Activated CD4-positive, alpha-beta T cell treated with anti-CD3 and anti-CD28 coated beads, Interleukin-2, amount 50 U/mL, for 24 hours (primary cell): ENCODE results near the gene RBM44.

Experiments used
- DNase-seq, 2 donors: peaks; one replicate each; pipeline ENCODE4 v3.0.0-alpha.2; 2020; ENCODE audit warnings: low read depth in 1 of 2, low spot score in 1 of 2

RBM44 gene

GRCh38 chr2:237883951-237884446 lies 85.4 kb downstream of the RBM44 start:
- no peak for DNase-seq

GRCh38 chr2:237884681-237885080 lies 86.1 kb downstream of the RBM44 start:
- DNase-seq = no peak

DNA sequence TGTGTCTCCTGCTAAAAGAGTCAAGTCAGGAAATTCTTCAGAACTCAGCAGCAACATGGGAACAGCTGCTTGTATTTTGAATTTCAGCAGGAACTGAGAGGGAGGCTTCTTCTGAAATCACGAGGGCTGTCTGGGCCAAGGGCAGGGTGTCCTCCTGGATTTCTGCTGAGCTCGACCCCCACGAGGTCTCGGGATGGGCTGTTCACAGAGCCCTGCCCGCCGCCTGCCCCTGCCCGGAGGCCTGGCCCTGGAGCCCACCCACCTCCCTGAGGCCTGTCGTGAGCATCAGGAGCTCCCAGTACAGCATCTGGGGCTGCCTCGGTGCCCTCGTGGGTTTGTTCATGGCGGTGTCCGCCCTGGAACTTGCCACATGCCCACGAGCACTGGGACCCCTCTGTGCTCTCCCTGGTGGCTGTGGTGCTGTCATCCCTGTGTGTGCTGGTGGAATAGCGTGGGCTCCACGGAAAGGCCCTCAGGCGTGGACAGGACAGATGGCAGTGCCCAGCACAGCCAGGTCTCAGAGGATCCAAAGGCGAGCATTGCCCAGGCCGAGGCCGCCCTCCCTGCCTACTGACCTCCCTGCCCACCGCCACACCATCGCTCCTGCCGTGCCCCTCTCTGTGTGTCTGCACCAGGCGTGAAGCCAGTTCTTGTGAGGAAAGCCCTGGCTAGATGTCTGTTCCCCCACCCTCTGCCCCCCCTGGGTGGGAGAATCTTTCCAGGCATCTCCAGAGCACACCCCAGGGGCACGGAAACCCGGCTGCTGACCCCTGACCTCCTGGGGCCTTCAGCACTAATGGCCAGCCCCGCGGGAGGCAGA lies 86.7 kb downstream of the RBM44 start:
- no peak for DNase-seq

DNA sequence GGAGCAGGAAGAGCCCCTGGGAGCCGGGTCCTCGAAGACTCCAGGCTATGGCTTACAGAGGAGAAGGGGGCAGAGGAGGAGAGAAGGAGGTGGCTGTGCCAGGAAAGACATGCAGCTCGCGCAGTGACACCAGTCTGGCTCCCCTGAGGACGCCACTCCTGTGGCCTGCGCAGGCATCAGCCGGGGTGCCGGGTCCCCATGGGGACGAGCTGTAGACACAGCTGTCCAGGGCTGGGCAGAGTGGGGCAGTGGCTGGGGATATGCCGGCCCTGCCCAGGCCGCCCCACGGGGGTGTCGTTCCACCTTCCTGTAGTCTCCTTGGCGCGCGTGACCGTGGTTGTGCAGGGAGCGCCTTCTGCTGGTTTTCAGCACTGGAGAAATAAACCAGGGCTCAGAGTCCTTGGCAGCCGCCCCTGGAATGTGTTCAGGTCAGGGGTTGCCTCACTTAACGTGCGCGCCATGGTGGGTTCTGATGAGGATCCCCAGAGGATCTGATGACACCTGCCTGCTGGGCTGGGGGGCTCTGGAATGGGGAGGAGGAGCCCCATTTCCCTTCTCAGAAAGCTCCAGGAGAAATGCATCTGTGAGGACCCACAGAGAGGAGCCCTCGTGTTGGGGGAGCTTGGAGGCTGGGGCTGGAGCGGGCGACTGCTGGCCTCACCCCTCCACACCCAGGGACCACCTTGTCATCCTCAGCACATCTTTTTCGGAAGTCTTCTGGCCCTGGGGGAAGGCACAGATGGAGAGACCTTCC lies 87.5 kb downstream of the RBM44 start:
- no peak for DNase-seq

DNA sequence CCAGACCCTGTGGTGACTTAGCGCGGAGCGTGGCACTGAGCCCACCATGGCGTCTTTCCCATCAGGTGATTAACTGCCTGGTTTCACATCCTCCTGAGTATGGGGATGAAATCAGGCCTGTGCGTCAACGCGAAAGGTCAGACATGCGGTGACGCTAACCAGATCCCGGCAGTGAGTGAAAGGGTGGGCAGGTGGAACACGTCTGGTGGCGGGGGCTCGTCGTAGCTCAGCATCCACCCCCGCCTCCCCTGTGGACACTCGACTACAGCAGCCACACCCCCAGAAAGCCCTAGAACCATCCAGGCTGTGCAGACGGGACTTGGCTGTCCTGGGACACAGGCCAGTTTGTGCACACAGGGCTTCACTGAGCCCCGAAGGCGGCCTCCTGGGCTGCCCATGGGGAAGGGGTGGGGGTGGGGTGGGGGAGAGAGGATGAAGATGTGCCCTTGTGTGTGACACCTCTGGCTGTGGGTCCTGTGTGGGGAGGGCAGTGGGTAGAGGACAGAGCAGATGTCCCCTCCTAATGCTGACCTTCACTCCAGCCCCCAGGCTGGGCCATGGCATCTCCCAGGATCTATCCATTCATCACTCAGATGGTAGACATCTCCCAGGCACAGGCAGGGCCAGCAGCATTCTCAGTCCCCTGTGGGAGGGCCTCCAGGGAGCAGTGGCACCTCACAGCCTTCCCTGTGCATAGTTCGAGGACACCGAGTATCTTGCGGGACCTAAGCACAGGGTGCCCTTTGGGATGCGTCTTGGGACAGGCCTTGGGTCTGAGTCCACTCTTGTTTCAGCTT lies 88.3 kb downstream of the RBM44 start:
- no peak for DNase-seq

GRCh38 chr2:237888389-237888788 lies 89.8 kb downstream of the RBM44 start:
- no peak for DNase-seq

- no peak for DNase-seq
Observed at GRCh38 chr2:237889016-237889415, 90.4 kb downstream of the RBM44 start.

DNA sequence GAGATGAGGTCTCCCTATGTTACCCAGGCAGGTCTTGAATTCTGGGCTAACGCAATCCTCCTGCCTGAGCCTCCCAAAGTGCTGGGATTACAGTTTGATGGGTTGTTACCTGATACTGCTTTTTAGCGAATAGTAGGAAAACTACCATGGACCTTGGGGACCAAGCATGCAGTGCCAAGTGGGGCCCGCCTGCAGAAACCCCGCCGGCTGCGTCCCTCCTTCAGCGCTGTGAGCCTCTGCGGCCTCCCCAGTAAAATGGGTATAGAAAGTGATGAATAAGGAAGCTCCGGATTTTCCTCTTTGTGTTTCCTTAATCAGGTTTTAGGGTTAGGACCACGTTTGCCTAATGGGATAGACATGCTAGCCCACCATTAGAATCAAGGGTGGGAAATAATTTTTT lies 91.2 kb downstream of the RBM44 start:
- no peak for DNase-seq
